GM18498 (cell line): ENCODE results near the gene NFYB.
"Not testable (repeated sequence)": the region's sequence is repeated elsewhere in the genome, so short reads cannot be mapped to it uniquely, and the experiment has no call there.

Experiments
- ATAC-seq: cut with Tn5 transposase; IDR thresholded peaks from one replicate; pipeline ENCODE4 v1.9.1; 2021; ENCODE audit warnings: mild to moderate bottlenecking, moderate library complexity; ENCODE audit not compliant: unreplicated experiment

NFYB gene

DNA sequence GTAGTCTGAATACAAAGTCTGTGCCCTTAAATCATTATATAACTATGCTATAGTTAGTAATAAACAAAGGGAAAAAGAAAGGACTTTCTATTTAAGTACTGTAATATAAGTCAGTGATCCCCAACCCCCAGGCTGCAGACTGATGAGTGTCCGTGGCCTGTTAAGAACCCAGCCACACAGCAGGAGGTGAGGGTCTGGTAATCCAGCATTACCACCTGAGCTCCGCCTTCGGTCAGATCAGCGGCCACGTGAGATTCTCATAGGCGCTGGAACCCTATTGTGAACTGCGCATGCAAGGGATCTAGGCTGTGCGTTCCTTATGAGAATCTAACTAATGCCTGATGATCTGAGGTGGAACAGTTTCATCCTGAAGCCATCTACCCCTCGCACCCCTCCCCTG lies 15.7 kb downstream of the NFYB start:
- ATAC-seq = no peak

DNA sequence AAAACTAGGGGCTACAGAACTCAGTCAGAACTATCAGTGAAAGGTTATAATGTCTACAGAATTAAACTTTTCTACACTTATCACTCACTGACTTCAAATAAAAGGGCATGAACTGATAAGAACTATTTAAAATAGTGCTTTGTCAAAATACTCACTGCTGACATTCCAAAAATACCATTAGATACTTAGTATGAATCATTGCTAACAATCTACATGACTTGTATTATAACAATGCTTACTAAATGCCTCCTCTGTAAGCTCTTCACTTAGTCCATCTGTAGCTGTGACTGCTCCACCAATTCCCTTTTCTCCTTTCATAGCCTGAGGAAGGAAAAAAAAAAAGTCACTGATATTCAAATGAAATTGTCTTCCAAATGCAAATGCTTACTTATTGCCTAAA lies 17.0 kb downstream of the NFYB start:
- ATAC-seq = no peak

DNA sequence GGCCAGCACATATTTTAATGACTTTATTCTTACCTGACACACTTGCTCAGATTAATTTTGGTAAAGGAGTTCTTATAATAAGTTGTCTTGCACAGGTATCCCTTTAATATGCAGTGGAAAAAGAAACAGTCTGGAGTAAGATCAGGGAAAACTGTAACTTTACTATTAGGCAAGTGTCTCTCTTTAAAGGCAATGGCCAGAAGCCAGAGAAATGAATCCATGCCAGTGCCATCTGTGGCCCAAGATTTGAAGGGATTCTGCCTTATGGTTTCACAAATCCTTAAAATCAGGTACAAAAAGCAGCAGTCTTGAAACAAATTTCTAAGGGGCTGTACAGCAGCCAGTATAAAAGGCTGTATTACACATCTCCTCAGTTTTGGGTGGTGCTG lies 22.4 kb downstream of the NFYB start:
- no peak for ATAC-seq

DNA sequence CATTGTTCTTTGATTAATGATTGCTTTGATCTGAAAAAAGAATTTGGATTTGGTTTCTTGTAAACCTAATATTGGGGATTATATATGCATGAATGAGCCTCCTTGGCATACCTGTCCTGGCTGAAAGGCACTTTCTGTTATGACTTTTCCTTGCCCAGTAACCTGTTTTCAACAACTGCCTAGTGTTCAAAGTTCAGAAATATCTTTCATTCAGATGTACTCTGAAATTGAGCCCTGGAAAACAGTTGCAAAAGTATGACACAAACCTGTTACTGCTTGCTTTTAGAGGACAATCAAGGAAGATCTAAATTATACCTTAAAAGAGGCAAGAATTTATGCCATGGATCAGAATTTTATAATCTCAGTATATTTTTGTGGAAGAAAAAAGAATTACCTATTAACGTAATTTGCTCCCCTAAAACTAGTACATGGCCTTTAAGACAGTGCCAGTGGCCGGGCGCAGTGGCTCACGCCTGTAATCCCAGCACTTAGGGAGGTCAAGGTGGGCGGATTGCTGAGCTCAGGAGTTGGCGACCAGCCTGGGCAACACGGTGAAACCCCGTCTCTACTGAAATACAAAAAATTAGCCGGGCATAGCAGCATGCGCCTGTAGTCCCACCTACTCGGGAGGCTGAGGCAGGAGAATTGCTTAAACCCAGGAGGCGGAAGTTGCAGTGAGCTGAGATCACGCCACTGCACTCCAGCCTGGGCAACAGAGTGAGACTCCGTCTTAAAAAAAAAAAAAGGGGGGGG lies 23.0 kb downstream of the NFYB start:
- ATAC-seq = not testable (repeated sequence)

DNA sequence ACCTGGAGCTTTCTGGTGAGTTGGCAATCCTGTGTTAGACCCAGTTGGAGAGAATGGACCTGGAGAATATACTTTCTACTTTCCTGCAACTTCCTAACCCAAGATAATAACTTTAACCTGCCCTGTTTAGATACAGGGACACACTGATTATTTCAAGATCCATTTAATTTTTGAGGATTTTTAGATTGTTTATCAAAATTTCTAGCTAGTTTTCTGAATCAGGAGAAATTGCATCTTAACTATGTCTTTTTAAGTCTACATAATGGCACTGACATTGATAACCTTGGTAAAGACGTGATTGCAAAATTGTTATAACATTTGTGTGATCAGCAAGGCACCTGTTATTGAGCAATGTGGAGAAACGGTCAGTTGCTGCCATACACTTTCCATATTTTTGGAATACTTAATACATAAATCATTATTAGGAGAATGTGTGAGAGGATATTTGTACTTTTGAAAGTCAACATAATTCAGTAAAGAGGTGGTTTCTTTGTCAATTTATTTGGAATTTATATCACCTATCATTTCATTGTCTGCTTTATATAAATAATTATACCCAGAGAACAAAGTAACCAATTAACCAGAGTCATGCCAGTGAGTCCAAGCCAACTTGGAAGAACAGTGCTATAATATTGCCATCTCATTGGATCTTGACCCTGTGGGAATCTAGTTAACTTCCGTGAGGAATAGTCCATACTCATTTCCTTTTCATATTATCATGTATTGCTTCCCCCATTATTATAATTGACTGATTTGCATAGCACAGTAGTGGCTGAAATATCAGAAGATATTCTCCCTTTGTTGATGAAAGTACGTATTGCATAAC lies 28.4 kb downstream of the NFYB start:
- no peak for ATAC-seq

DNA sequence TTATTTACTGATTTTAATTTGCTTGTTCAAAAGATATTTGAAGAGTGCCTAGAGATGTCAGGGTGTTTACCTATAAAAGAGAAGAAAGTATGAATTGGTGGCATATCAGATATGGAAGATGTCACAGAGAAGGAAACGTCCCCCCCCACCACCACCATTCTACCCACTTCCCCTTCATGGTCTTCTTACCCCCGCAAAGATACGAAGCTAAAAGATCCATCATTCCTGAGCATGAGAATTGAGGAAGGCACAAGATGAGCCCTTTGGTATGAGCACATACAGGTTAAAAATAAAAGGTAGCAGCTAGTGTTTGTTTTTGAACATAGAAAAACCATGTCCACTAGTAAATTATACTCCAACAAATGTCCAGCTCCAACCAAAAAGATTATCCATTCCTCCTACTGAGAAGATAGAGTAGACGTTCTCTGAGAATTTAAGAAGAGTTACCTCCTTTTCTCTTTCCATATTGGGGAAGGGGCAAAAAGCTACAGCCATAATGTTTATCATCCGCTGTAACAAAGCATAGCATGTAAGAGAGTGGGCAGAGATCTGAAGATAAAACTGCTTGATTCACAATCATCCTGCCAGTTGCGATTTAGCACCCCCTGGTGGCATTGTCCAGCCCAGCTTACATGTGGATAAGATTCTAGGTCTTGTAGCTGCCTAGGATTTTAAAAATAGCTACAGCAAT lies 29.1 kb downstream of the NFYB start:
- no peak for ATAC-seq

DNA sequence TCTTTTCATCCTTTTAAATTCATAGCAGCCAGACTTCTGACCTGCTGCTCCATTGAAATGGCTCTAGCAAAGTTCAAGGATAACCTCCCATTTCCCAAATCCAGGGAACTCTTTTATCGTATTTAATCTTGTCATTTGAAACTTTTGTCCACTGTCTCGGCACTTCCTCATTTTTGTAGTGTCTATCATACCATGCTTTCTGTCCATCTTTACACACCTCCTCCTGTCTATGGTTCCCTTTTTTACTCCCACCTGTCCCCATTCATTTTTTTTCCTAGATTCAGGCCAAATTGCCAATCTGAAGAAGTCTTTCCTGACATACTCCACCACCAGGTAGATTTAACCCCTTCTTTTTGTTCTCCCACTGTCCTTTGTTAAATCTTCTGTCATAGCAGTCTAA lies 31.0 kb downstream of the NFYB start:
- no peak for ATAC-seq

DNA sequence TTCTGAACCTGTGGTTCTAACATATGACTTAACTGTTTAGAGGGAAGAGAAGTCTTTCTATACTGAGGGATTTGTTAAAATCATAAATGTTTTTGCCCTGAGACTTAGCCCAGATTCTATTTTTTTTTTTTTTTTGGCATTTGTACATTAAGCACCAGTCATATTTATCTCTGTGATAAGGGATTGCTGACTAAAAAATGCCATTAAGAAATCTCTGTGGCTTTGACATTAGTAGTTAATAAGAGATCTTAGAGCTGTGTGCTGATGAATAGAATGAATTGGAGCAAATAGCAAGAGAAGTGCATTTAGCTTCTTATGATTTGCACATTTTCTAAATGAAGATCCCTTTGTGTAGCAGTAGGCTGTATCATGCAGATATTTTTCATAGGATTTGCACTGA lies 32.5 kb downstream of the NFYB start:
- no peak for ATAC-seq

DNA sequence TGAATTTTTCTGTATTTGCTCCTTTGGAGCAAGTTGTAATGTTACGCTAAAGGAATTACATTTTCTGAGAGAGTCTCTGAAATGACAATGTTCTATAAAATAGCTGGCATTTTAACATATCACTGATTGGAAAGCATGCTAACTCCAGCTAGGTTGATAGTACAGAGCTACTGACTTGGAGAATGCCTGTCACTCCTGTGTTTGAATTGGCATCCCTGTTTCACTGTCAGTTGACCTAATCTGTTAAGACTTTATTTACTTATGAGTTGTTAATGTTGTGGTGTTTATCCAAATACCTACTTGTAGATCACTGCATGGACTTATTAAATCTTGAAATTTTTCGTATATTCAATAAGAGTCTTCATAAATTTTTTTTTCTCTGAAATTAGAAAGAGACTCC lies 40.1 kb downstream of the NFYB start:
- no peak for ATAC-seq

DNA sequence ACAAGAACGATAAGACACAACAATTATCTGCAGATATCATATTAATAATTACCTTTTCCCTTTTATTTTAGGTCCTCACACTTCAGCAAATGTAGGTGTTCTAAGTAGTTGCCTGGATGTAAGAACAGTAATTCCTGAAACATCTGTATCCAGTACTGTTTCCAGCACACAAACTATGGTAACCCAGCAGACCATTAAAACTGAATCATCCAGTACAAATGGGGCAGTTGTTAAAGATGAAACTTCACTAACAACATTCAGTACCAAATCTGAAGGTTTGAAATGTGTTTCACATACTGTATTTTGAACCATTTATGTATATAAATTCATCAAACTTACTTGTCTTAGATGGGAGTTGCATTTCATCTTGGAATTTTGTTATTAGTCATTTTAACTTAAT lies 42.7 kb downstream of the NFYB start:
- ATAC-seq = no peak

DNA sequence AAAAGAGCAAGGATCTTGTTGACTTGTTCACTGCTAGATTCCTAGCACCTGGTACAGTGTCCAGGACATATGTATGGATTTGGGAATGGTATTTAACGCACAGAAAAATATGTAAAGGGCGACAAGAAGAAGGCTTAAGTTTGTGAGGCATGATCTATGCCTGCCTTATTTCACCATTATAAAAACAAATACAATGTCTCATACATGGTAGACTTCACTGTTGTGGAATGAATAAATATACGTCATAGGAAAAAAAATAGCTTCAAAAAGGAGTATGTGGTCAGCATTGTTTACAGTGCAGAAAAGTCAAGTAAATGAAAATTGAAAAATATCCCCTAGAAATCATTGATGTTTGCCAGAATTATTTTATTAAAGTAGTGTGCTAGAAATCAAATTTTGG lies 43.7 kb downstream of the NFYB start:
- no peak for ATAC-seq

DNA sequence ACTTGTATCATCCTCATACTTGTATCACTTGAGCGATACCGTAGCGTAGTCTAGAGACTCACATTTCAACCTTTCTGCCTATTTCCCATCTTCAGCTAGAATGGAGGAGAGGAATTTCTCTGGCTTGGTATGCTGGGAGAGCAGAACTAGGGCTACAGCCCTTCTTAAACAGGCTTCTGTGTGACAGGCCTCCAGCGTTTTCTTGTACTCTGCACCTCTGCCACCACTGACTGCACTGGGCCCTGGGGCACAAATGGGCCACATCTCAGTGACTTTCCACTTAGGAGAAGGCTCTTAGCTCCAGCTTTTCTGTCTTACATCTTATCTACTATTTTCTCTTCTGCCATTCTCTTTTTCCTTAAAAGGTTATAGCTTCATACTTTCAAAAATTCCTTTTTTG lies 46.9 kb downstream of the NFYB start:
- no peak for ATAC-seq

DNA sequence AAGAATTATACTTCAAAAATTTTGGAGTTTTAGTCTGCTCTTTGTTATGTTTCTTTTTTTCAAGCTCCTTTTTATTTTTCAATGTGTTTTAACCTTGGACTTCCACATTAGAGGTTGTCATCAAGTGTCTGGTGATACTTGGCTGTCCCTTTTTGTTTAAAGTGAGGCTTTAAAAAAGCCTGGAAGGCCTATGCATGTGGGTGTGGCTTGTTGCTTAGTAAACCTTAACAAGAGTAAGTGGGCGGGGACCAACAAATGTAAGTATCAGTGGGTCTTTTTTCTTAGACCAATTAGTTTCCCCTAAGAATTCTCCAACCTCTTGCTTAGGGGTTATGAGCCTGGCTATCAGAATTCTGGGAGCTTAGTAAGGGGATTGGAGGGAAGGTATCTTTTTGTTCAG lies 47.3 kb downstream of the NFYB start:
- no peak for ATAC-seq

DNA sequence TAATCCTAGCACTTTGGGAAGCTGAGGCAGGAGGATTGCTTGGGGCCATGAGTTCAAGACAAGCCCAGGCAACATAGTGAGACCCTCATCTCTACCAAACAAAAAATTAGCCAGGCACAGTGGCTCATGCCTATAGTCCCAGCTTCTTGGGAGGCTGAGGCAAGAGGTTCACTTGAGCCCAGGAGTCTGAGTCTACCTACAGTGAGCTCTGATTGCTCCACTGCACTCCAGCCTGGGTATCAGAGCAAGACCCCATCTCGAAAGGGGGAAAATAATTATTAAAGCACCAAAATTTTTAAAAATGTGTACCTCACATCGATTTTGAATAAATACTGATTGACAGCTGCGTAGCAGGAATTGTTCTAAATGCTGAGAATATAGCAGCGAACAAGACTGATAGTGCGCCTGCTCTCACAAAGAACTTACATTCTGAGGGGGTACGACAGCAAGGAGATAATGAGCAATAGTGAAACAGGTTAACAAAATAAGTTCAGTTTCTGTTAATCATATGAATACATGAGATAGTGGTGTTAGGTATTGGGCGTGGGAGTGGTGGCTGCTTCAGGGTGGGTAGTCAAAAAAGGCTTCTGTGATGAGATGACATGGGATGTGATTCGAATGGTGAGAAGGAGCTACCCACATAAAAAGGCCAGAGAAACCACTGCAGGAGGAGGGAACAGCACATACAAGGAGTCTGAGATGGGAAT lies 54.1 kb downstream of the NFYB start:
- ATAC-seq = peak; percentile 66

DNA sequence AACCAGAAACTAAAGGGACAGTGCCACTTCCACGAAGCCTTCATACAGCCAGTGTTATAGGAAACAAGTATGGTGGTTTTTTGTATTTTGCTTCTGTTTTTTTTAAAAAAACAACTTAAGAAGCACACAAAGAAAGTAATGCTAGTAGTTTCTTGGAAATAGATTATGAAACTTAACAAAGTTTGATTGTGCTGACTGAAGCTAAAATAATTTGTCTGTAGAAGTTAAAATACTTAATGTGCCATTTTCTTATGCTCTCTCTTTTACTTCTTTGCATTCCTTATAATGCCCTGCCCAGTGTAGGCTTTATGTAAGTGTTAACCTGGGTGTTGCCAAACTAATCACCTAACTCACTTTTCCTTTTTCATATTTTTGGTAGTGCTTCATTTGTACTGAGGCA lies 57.2 kb downstream of the NFYB start:
- no peak for ATAC-seq

DNA sequence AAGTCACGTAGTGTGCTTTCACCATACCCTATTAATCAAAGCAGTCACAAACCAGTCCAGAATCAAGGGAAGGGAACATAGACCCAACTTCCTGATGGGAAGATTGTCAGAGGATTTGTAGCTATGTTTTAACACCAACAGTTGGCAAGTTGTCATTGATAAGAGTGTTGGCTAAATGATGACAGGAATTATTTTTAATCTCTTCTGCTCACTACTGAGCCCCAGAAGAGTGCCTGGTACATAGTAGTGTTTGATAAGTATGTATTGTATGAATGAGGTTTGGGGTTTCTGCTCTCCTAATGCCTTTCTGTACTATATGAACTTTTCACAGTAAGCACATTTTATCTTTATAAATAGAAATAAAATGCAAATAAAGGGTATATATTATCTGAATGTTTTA lies 59.0 kb downstream of the NFYB start:
- ATAC-seq = no peak

DNA sequence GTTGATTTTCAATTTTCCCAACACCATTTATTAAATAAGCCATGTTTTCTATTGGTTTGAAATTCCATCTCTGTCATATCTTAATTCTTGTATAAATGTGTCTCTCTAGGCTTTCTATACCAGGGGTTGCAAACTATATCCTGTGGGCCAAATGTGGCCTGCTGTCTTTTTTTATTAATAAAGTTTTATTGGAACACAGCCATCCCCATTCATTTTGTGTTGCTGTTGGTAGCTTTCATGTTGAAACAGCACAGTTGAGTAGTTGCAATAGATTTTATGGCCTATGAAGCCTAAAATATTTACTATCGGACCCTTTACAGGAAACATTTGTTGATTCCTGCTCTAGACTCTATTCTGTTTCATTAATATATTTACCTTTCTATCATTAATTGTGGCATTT lies 64.3 kb downstream of the NFYB start:
- no peak for ATAC-seq

DNA sequence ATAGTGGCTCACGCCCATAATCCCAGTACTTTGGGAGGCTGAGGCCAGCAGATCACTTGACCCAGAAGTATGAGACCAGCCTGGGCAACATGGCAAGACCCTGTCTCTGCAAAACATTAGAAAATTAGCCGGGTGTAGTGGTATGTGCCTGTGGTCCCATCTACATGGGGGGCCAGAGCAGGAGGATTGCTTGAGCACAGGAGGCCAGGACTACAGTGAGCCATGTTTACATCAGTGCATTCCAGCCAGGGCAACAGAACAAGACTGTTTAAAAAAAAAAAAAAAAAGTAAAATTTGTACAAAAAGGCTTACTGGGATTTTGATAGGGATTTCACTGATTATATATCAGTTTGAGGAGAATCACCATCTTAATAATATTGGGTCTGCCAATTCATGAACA lies 65.9 kb downstream of the NFYB start:
- no peak for ATAC-seq
